ENCODE results near the gene GPR37.

DNA sequence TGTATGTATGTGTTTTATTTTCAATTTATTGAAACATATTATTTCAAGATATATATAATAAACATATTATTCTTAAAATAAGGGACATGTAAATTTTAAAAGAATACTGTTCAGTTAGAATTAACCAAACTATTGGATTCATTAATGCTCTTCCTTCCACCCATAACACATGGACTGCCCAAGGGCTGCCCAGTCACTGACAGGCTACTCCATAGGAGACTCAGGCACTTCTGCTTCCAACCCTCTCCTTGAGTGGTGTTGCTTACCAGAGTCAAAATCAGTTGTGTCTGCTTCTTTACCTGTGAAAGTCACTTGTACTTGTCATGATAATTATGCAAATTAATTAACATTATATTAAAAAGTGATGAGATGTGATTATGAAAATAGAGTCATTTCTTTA is 9.8 kb upstream of the GPR37 start:
- TF ChIP-seq, protein P1, sequence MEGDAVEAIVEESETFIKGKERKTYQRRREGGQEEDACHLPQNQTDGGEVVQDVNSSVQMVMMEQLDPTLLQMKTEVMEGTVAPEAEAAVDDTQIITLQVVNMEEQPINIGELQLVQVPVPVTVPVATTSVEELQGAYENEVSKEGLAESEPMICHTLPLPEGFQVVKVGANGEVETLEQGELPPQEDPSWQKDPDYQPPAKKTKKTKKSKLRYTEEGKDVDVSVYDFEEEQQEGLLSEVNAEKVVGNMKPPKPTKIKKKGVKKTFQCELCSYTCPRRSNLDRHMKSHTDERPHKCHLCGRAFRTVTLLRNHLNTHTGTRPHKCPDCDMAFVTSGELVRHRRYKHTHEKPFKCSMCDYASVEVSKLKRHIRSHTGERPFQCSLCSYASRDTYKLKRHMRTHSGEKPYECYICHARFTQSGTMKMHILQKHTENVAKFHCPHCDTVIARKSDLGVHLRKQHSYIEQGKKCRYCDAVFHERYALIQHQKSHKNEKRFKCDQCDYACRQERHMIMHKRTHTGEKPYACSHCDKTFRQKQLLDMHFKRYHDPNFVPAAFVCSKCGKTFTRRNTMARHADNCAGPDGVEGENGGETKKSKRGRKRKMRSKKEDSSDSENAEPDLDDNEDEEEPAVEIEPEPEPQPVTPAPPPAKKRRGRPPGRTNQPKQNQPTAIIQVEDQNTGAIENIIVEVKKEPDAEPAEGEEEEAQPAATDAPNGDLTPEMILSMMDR (IDR thresholded peaks at IDR 0.05), result no peak
- no peak for TF ChIP-seq POLR2AphosphoS5 (IDR thresholded peaks at IDR 0.05)
- TF ChIP-seq POLR2A (IDR thresholded peaks at IDR 0.05), result no peak
- TF ChIP-seq EP300 (IDR thresholded peaks at IDR 0.05), result no peak

Data from suprapubic skin (tissue), 4 donors.